Small intestine (tissue), 16 donors: Measurements from ENCODE around the gene TEKT4. TPM values are rescaled to one million over a fixed set of nuclear protein-coding genes. Genes with fewer than 3 reads are reported as not detected.
"Not testable (repeated sequence)": the region's sequence is repeated elsewhere in the genome, so short reads cannot be mapped to it uniquely, and the experiment has no call there.

ENCODE experiments used
- DNase-seq, 2 donors: peaks; one replicate each; pipeline versions ENCODE4 v3.0.0 to v3.0.0-alpha.2; 2013
- FAIRE-seq: peaks from 2 replicates; lab custom pipeline; 2012; peaks lifted over from hg19 to GRCh38; lab: Jason Lieb, UNC
- H3K27ac ChIP-seq, 3 donors: one replicate each; pipeline ENCODE4 v1.5.1; 2013; ENCODE audit warnings: low read length in 2 of 3, mild to moderate bottlenecking in 2 of 3, control low read depth in 1 of 3, inconsistent platforms in 1 of 3, low read depth in 1 of 3, moderate library complexity in 1 of 3
- H3K27me3 ChIP-seq, 3 donors: one replicate each; pipeline ENCODE4 v1.6.1; 2013; ENCODE audit warnings: low read length in 3 of 3, inconsistent platforms in 1 of 3; ENCODE audit not compliant: control insufficient read depth in 3 of 3, insufficient read depth in 3 of 3
- H3K36me3 ChIP-seq, 3 donors: one replicate each; pipeline ENCODE4 v1.6.1; 2013; ENCODE audit warnings: low read length in 3 of 3, inconsistent platforms in 1 of 3, low read depth in 1 of 3, mild to moderate bottlenecking in 1 of 3, moderate library complexity in 1 of 3; ENCODE audit not compliant: control insufficient read depth in 3 of 3, insufficient read depth in 2 of 3
- H3K4me1 ChIP-seq, 3 donors: one replicate each; pipeline ENCODE4 v1.6.1; 2013; ENCODE audit warnings: low read length in 2 of 3, inconsistent platforms in 1 of 3, low read depth in 1 of 3, mild to moderate bottlenecking in 1 of 3, moderate library complexity in 1 of 3; ENCODE audit not compliant: control insufficient read depth in 3 of 3, insufficient read depth in 2 of 3
- H3K4me3 ChIP-seq, 3 donors: one replicate each; pipeline ENCODE4 v1.5.1; 2013; ENCODE audit warnings: low read length in 3 of 3, control low read depth in 1 of 3, inconsistent platforms in 1 of 3, low read depth in 1 of 3, mild to moderate bottlenecking in 1 of 3, moderate library complexity in 1 of 3
- H3K9me3 ChIP-seq, 2 donors: one replicate each; pipeline ENCODE4 v1.6.1; 2013; ENCODE audit warnings: low read depth in 1 of 2, low read length in 1 of 2; ENCODE audit not compliant: control insufficient read depth in 2 of 2, insufficient read depth in 1 of 2
- WGBS, 3 donors: extraction: QIAGEN DNeasy Blood & Tissue Kit; methylation state at CpG; one replicate each; pipeline ENCODE4 v1.1.7; 2013; 5-methylcytosine and 5-hydroxymethylcytosine counted together
- long read RNA-seq, 10 donors: transcript quantifications; one replicate each; lab custom pipeline, GENCODE V29; 2026
- polyA plus RNA-seq, 4 donors: library from polyadenylated mRNA; stranded (reverse) in 3 of 4; unstranded in 1 of 4; fragments of 200-250 nt in 3 of 4; fragments of 120-200 nt in 1 of 4; gene quantifications; one replicate each; pipeline versions ENCODE4 v1.2.1 to v1.2.3, GENCODE V29; 2013
- donor health status: healthy with polysubstance abuse.
- donor health status: control.
- donor health status: control.
- donor health status: Bipolar disorder and iron deficiency.
- donor health status: healthy.

The TEKT4 gene
- not detected for polyA plus RNA-seq
- long read RNA-seq, donor 1, result 0 reads
- long read RNA-seq, donor 2, result 0 reads
- long read RNA-seq, donor 3, result 0 reads
- long read RNA-seq, donor 4, result 0 reads
- long read RNA-seq, donor 5, result 0 reads
- long read RNA-seq, donor 6, result 0 reads
- long read RNA-seq, donor 7, result 0 reads
- long read RNA-seq, donor 8, result 0 reads
- long read RNA-seq, donor 9, result 0 reads
- long read RNA-seq, donor 10, result 0 reads

DNA sequence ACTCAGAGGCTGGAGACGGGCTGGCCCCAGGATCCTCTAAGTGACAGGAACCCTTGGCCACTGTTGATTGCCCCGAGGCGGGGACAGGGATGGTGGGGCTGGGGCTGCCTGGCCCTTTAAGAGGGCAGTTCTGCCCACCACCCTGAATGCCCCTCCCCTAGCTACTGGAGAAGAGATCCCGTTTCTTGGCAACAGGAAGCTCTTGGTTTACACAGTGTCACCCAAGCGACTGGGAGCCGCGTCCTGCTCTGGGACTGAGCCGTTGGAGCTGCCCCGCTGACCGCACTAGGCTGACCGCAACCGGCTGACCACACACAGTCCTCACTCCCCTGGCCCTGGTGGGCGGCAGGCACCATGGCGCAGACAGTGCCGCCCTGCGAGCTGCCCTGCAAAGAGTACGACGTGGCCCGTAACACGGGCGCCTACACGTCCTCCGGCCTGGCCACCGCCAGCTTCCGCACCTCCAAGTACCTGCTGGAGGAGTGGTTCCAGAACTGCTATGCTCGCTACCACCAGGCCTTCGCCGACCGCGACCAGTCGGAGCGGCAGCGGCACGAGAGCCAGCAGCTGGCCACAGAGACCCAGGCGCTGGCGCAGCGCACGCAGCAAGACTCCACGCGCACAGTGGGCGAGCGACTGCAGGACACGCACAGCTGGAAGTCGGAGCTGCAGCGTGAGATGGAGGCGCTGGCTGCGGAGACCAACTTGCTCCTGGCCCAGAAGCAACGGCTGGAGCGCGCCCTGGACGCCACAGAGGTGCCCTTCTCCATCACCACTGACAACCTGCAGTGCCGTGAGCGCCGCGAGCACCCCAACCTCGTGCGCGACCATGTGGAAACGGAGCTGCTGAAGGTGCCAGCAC lies at the start of gene TEKT4:
TSS of gene TEKT4 (plus strand) at position 205 of the 862 bp plus-strand sequence. CDS start at position 355, 150 bp downstream.
- FAIRE-seq, result no peak
- Histone ChIP-seq H3K27me3 (peaks cover 0 to 19% (median 2%) of the 10 kb centered on the region in 3 donors), H3K4me1 (no peaks in the 10 kb centered on the region), H3K36me3 (no peaks in the 10 kb centered on the region), H3K4me3 (no peak within 1 kb of the TSS), H3K27ac (no peak within 1 kb of the TSS), H3K9me3 (no peaks in the 10 kb centered on the region)
- no peak for DNase-seq
- 46 to 51% (median 48%) methylated on average over 53 to 59 of the region's 59 CpGs for WGBS, 3 donors

DNA sequence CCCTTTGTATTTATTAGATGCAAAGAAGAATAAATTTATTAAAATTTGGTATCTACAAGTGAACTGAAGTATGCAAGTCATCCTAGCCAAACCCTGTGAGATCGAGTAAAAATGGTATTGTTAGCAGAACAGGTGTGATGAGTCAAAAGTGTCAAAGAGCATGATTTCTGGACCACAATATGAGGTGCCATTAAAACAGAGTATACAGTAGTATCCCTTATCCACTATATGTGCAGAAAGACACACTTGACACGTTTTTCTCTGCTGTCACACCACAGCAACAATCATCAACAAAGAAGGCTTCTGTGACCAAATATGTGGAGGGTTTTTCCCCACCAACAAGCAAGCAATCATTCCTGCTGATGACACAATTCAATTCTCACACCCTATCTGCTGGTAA lies 32.0 kb upstream of the TEKT4 start:
- not testable (repeated sequence) for FAIRE-seq, H3K4me3 ChIP-seq, H3K27ac ChIP-seq, H3K36me3 ChIP-seq, DNase-seq, H3K9me3 ChIP-seq, H3K27me3 ChIP-seq, H3K4me1 ChIP-seq
- WGBS, 3 donors, result 18 to 31% (median 25%) methylated on average over 2 of the region's 2 CpGs

DNA sequence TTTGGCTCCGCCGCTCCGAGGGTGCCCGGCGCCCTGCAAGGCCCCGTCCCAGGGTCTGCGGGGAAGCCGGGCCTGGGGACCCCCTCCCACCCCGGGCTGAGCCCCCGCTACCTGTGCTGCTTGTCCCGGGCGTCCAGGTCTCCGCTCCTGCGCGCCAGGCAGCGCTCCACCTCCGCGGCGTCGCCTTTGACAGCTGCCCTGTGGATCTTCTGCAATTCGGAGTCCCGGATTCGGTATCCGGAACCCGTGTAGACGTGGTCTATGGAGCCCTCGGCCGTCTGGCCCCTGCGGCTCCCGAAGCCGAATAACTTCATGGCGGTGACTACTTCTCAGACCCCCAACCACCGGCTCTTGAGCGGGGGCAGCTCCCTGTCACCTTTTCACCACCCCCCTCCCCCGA lies 14.4 kb upstream of the TEKT4 start:
- H3K4me1 ChIP-seq, DNase-seq, H3K9me3 ChIP-seq, H3K4me3 ChIP-seq, FAIRE-seq, H3K36me3 ChIP-seq, H3K27ac ChIP-seq: not testable (repeated sequence)
- WGBS, 3 donors, result 4 to 10% (median 5%) methylated on average over 26 to 35 of the region's 35 CpGs
- H3K27me3 ChIP-seq, result peaks cover 0 to 28% (median 14%) of the 10 kb centered on the region in 3 donors

- not testable (repeated sequence) for H3K4me1 ChIP-seq, H3K4me3 ChIP-seq, H3K9me3 ChIP-seq, FAIRE-seq, H3K27ac ChIP-seq, H3K36me3 ChIP-seq, DNase-seq
- WGBS, 3 donors, result 6% methylated on average over 49 to 58 of the region's 58 CpGs
- peaks cover 0 to 35% (median 17%) of the 10 kb centered on the region in 3 donors for H3K27me3 ChIP-seq
Measured at GRCh38 chr2:94857367-94858162, 13.7 kb upstream of the TEKT4 start.

DNA sequence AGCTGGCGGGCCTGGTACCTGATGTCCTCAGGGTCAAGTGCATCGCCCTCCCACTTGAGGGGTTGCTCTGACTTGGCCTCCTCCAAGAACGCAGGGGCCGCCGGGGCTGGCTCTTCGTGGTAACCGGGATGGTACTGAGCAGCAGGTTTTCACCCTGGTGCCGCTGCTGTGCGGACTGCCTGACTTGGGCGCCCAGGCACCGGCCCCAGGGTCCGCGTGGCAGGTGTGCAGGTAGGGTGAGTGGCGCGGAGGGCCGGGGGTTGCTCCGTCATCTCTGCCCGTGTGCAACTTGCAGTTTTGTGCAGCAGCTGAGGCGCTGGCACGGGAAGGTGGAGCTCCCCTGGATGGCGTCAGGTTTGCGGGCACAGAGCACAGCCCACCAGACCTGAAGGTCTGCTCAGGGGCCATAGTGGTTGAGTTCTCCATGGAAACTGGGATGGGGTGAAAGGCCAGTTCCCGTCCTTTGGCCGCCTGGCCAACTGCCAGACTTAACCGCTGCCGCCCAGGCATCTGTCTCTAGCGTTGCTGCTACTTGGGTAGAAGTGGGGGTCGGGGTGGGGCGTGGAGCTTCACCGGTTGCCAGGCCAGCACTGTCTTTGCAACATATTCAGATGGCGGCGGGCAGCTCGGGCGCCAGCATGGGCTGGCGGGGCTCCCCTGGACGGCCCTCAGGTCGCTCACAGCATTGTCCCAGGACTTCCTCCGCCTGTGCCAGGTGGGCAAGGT lies 12.9 kb upstream of the TEKT4 start:
- not testable (repeated sequence) for H3K27ac ChIP-seq, H3K4me3 ChIP-seq, H3K9me3 ChIP-seq, FAIRE-seq, H3K36me3 ChIP-seq, H3K4me1 ChIP-seq, DNase-seq
- WGBS, 3 donors, result 32 to 37% (median 33%) methylated on average over 30 to 38 of the region's 38 CpGs
- H3K27me3 ChIP-seq, result peaks cover 0 to 35% (median 17%) of the 10 kb centered on the region in 3 donors

- H3K27me3 ChIP-seq, result peaks cover 0 to 35% (median 17%) of the 10 kb centered on the region in 3 donors
- no peaks in the 10 kb centered on the region for H3K4me1 ChIP-seq
- DNase-seq (no peak), FAIRE-seq (no peak)
- no peak overlapping the region for H3K27ac ChIP-seq
- H3K4me3 ChIP-seq, result no peak overlapping the region
- H3K36me3 ChIP-seq, result no peaks in the 10 kb centered on the region
- H3K9me3 ChIP-seq, result no peaks in the 10 kb centered on the region
- WGBS, 3 donors, result 7 to 10% (median 8%) methylated on average over 48 to 60 of the region's 60 CpGs
Measured at GRCh38 chr2:94861308-94862152, 9.7 kb upstream of the TEKT4 start.

DNA sequence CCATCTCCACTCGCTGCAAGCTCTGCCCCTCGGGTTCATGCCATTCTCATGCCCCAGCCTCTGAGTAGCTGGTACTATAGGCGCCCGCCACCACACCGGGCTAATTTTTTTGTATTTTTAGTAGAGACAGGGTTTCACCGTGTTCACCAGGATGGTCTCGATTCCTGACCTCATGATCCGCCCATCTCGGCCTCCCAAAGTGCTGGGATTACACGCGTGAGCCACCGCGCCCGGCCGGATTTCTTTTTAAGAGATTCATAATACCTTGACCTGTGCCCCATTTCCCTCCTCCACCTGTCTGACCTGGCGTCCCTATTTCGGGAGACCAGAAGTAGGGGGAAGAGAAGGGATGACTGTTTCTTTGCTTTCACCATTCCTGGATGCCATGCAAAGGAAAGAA lies 8.3 kb upstream of the TEKT4 start:
- 81 to 83% (median 83%) methylated on average over 17 of the region's 17 CpGs for WGBS, 3 donors
- not testable (repeated sequence) for H3K36me3 ChIP-seq, H3K27ac ChIP-seq, H3K4me1 ChIP-seq, DNase-seq, FAIRE-seq, H3K4me3 ChIP-seq, H3K9me3 ChIP-seq
- H3K27me3 ChIP-seq, result peaks cover 0 to 24% (median 14%) of the 10 kb centered on the region in 3 donors
